ENCODE measurements around the gene C13orf46.

C13orf46 gene

GRCh38 chr13:113905018-113905417, 68.9 kb downstream of the C13orf46 start:
- peaks cover 24% of the 10 kb centered on the region for H3K27me3 ChIP-seq
- no peak for TF ChIP-seq CTCF (IDR thresholded peaks at IDR 0.05; ENCODE audit: low read depth, low read length)
- H3K4me1 ChIP-seq: peaks cover 6% of the 10 kb centered on the region; the same call in 1 of the 2 replicates
- no peak overlapping the region for H3K4me3 ChIP-seq (ENCODE audit: low read depth, low read length)
- H3K36me3 ChIP-seq: no peaks in the 10 kb centered on the region
- H3K9me3 ChIP-seq: no peaks in the 10 kb centered on the region
- DNase-seq: no peak

GRCh38 chr13:113904411-113904810, 69.5 kb downstream of the C13orf46 start:
- DNase-seq: peak; percentile 73
- peak; percentile 88 for TF ChIP-seq CTCF (IDR thresholded peaks at IDR 0.05; ENCODE audit: low read depth, low read length)
- no peak overlapping the region for H3K4me3 ChIP-seq (ENCODE audit: low read depth, low read length)

GRCh38 chr13:113903912-113904311, 70.0 kb downstream of the C13orf46 start:
- TF ChIP-seq CTCF (IDR thresholded peaks at IDR 0.05; ENCODE audit: low read depth, low read length): no peak
- DNase-seq: no peak
- Histone ChIP-seq H3K9me3 (no peaks in the 10 kb centered on the region), H3K4me3 (ENCODE audit: low read depth, low read length) (no peak overlapping the region), H3K4me1 (peaks cover 6% of the 10 kb centered on the region; the same call in 1 of the 2 replicates), H3K27me3 (peaks cover 13% of the 10 kb centered on the region), H3K36me3 (no peaks in the 10 kb centered on the region)

More at GRCh38 chr13:113904411-113904810, 69.5 kb downstream of the C13orf46 start:
- H3K36me3 ChIP-seq: no peaks in the 10 kb centered on the region
- H3K9me3 ChIP-seq: no peaks in the 10 kb centered on the region
- peaks cover 6% of the 10 kb centered on the region; the same call in 1 of the 2 replicates for H3K4me1 ChIP-seq
- H3K27me3 ChIP-seq: peaks cover 18% of the 10 kb centered on the region
